HepG2 (cell line): ENCODE measurements around the gene PTMA. TPM values are rescaled to one million over a fixed set of nuclear protein-coding genes. Genes with fewer than 3 reads are reported as not detected.

Experiments used
- ARNTL ChIP-seq: sonication (generic); formaldehyde crosslinking; IDR thresholded peaks from 2 replicates; pipeline ENCODE4 v1.4.0; 2020; ENCODE audit warnings: mild to moderate bottlenecking, missing genetic modification reagents
- CSRNP2 ChIP-seq: sonication (generic); formaldehyde crosslinking; conservative IDR thresholded peaks from 2 replicates; pipeline ENCODE4 v1.8.0; 2022; ENCODE audit warnings: low read depth, missing genetic modification reagents
- EZH2 ChIP-seq: conservative IDR thresholded peaks from 2 replicates; pipeline ENCODE4 v1.6.1; 2012; ENCODE audit warnings: mild to moderate bottlenecking, low read depth, low read length, moderate library complexity
- HMG20B ChIP-seq: conservative IDR thresholded peaks from 2 replicates; pipeline ENCODE4 v1.6.1; 2016; ENCODE audit warnings: missing genetic modification reagents, missing compliant biosample characterization
- KLF9 ChIP-seq: IDR thresholded peaks from 2 replicates; pipeline ENCODE4 v1.6.1; 2016; ENCODE audit warnings: low read depth
- MLXIP ChIP-seq: sonication (generic); formaldehyde crosslinking; IDR thresholded peaks from 2 replicates; pipeline ENCODE4 v1.9.0; 2021; ENCODE audit warnings: missing genetic modification reagents, borderline replicate concordance
- PREB ChIP-seq: sonication (generic); formaldehyde crosslinking; IDR thresholded peaks from 2 replicates; pipeline ENCODE4 v1.4.0; 2020; ENCODE audit warnings: missing genetic modification reagents
- SIN3A ChIP-seq: IDR thresholded peaks from 2 replicates; pipeline ENCODE4 v1.6.1; 2011; ENCODE audit warnings: low read depth, mild to moderate bottlenecking, control low read depth, low read length, borderline replicate concordance
- TAF1 ChIP-seq: sonication (generic); formaldehyde crosslinking; IDR thresholded peaks from 2 replicates; pipeline ENCODE4 v1.4.0; 2020; ENCODE audit warnings: missing genetic modification reagents
- THAP7 ChIP-seq: sonication (generic); formaldehyde crosslinking; IDR thresholded peaks from 2 replicates; pipeline ENCODE4 v1.8.1; 2023; ENCODE audit warnings: mild to moderate bottlenecking, missing genetic modification reagents
- WIZ ChIP-seq: sonication (generic); formaldehyde crosslinking; IDR thresholded peaks from 2 replicates; pipeline ENCODE4 v1.5.1; 2020; ENCODE audit warnings: mild to moderate bottlenecking, missing genetic modification reagents
- ZBTB37 ChIP-seq: sonication (generic); formaldehyde crosslinking; IDR thresholded peaks from 2 replicates; pipeline ENCODE4 v1.4.0; 2020; ENCODE audit warnings: mild to moderate bottlenecking, missing genetic modification reagents
- ZBTB49 ChIP-seq: sonication (generic); formaldehyde crosslinking; IDR thresholded peaks from 2 replicates; pipeline ENCODE4 v1.4.0; 2020; ENCODE audit warnings: missing genetic modification reagents, borderline replicate concordance
- ZNF552 ChIP-seq: sonication (generic); formaldehyde crosslinking; IDR thresholded peaks from 2 replicates; pipeline ENCODE4 v1.9.0; 2022; ENCODE audit warnings: missing genetic modification reagents, mild to moderate bottlenecking, borderline replicate concordance
- ZNF816 ChIP-seq: sonication (generic); formaldehyde crosslinking; IDR thresholded peaks from 2 replicates; pipeline ENCODE4 v1.8.0; 2022; ENCODE audit warnings: missing genetic modification reagents, mild to moderate bottlenecking, borderline replicate concordance
- ZNF878 ChIP-seq: sonication (generic); formaldehyde crosslinking; IDR thresholded peaks from 2 replicates; pipeline ENCODE4 v1.8.1; 2023; ENCODE audit warnings: mild to moderate bottlenecking, missing genetic modification reagents, moderate library complexity
- polyA plus RNA-seq, 8 experiments: library from polyadenylated mRNA; depleted of rRNA in 3 of 8; stranded (reverse) in 7 of 8; unstranded in 1 of 8; fragments of >200 nt; fragmentation: Illumina TruSeq in 4 of 8; extraction: Trizol in 4 of 8; gene quantifications; 2 replicates each; pipeline versions ENCODE4 v1.2.1 to v1.2.3, GENCODE V29; 2011 to 2016; ENCODE audit warnings: low read depth in 4 of 8, missing spikeins in 1 of 8, mixed read lengths in 1 of 8; ENCODE audit not compliant: insufficient read depth in 1 of 8
- total RNA-seq, 5 experiments: library from RNA; depleted of rRNA; stranded (reverse); fragments of >200 nt; fragmentation: Illumina TruSeq; extraction: Trizol; gene quantifications; 2 replicates each; pipeline ENCODE4 v1.2.3, GENCODE V29; 2016; ENCODE audit warnings: low read depth in 1 of 5

Gene PTMA
- total and polyA plus RNA-seq, 2 of the 13 experiments (the other 11 are each of a cell fraction or from before 2014, with no cell fraction given) = 190 to 1,086 TPM

- no peak for TF ChIP-seq ZBTB49 (CRISPR knock-in tag)
- no peak for TF ChIP-seq SIN3A
- no peak for TF ChIP-seq ZBTB37 (CRISPR knock-in tag)
- peak; percentile 68 for TF ChIP-seq TAF1 (CRISPR knock-in tag)
- no peak for TF ChIP-seq WIZ (CRISPR knock-in tag)
- no peak for TF ChIP-seq KLF9
- no peak for TF ChIP-seq ARNTL (CRISPR knock-in tag)
- no peak for TF ChIP-seq MLXIP (CRISPR knock-in tag)
- no peak for TF ChIP-seq THAP7 (CRISPR knock-in tag)
- no peak for TF ChIP-seq EZH2
- no peak for TF ChIP-seq CSRNP2 (CRISPR knock-in tag)
- no peak; the same call in 1 of the 2 replicates for TF ChIP-seq ZNF878 (CRISPR knock-in tag)
- peak; percentile 61; the same call in 1 of the 2 replicates for TF ChIP-seq HMG20B
- TF ChIP-seq PREB (CRISPR knock-in tag) = no peak
- TF ChIP-seq ZNF816 (CRISPR knock-in tag) = no peak
- peak; percentile 63; the same call in 1 of the 2 replicates for TF ChIP-seq ZNF552 (CRISPR knock-in tag)
Measured at GRCh38 chr2:231666171-231667095, 41.9 kb upstream of the PTMA start (continued).
